GM12874 (cell line): Measurements from ENCODE around the gene CPN2.

ENCODE experiments used
- CTCF ChIP-seq: IDR thresholded peaks from 2 replicates; pipeline ENCODE4 v1.5.1; 2011; ENCODE audit warnings: low read depth, mild to moderate bottlenecking, control low read depth, low read length, moderate library complexity; ENCODE audit not compliant: insufficient read depth

The CPN2 gene

GRCh38 chr3:194386648-194387047 lies 35.5 kb upstream of the CPN2 start:
- no peak for TF ChIP-seq CTCF

GRCh38 chr3:194386066-194386465 lies 34.9 kb upstream of the CPN2 start:
- TF ChIP-seq CTCF: no peak

- no peak for TF ChIP-seq CTCF
Measured at GRCh38 chr3:194384569-194385001, 33.5 kb upstream of the CPN2 start.

GRCh38 chr3:194384156-194384555 lies 33.0 kb upstream of the CPN2 start:
- no peak for TF ChIP-seq CTCF

- TF ChIP-seq CTCF: no peak
Measured at GRCh38 chr3:194383276-194383940, 32.3 kb upstream of the CPN2 start.

GRCh38 chr3:194382892-194383223 lies 31.7 kb upstream of the CPN2 start:
- TF ChIP-seq CTCF: no peak

- TF ChIP-seq CTCF: no peak
Measured at GRCh38 chr3:194382196-194382891, 31.2 kb upstream of the CPN2 start.
